Measurements from ENCODE around the gene PCBP3.
"Not testable (repeated sequence)": the region's sequence is repeated elsewhere in the genome, so short reads cannot be mapped to it uniquely, and the experiment has no call there.

Gene PCBP3
- 0.72 to 0.91 reads per million in 2 donors for total RNA-seq

DNA sequence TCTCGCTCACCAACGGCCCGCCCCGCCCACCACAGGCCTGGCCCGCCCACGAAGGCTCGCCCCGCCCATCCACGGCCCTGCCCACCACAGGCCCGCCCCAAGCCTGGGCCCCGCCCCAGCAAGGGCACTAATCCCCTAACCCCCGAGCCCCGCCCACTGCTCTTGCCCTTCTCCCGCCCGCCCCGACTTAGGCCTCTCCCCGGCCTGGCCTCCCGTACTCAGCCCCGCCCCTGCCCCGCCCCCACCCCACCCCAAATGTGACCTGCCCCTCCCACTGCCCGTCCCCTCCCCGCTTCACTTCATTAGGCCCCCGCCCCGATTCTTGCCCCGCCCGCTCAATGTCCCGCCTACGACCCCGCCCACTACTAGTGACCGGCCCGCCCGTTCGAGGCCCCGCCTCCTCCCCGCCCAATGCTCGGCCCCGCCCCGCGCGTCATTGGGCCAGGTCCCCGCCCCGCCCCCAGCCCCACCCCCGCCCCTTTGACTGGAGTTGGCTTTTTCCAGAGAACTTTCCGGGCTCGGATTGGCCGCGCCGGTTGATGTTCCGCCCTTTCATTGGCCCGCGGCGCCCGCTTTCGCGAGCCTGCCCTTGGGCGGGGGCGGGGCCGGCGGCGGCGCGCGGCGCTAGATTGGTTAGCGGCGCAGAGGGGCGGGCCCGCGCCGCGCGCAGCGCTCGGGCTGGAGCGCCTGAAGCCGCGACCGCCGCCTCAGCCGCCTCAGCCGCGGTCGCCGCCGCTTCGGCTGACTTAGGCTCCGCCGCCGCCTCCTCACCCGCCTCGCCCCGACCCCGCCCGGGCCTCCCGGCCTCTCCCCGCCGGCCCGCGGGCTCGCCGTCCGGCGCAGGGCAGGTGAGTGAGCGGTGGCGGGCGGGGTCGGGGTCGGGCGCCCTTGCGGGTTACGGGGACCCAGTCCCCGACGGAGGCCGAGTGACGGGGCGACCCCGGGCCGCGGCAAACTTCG lies at the start of gene PCBP3:
PCBP3 (plus strand) TSS at position 705 of the 960 bp plus-strand sequence. CDS start 206,361 bp downstream, outside the sequence.
- DNase-seq: peak; percentile 94

DNA sequence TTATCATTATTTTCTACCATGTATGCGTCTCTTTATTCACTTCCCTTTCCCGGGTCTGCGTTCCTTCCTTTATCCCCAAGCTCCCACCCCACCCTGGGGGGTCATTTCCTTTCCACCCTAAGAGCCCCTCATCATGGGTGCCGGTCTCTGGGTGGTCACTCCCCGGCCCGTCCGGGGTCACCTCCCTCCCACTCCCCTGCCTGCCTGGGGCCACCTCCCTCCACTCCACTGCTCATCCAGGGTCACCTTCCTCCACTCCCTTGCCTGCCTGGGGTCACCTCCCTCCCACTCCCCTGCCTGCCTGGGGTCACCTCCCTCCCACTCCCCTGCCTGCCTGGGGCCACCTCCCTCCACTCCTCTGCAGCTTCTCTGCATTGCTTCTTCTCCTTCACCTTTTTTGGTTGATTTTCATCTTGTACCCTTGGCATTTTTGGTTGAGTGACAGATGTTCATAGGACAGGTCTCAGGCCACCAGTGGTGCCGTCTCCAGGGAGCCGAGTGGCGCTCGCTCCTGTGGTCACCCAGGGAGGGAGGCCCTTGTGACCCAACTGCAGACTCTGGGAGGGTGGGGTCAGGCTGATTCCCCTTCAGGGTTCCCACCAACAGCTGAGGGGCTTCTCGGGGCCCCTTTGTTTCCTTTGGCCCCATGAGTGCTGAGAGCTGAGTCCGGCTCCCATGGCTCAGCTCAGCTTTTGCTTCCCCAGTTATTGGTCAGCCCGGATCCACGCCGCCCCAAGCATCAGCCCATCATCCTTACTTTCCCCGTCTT lies 48.6 kb upstream of the PCBP3 start:
- DNase-seq: no peak

DNA sequence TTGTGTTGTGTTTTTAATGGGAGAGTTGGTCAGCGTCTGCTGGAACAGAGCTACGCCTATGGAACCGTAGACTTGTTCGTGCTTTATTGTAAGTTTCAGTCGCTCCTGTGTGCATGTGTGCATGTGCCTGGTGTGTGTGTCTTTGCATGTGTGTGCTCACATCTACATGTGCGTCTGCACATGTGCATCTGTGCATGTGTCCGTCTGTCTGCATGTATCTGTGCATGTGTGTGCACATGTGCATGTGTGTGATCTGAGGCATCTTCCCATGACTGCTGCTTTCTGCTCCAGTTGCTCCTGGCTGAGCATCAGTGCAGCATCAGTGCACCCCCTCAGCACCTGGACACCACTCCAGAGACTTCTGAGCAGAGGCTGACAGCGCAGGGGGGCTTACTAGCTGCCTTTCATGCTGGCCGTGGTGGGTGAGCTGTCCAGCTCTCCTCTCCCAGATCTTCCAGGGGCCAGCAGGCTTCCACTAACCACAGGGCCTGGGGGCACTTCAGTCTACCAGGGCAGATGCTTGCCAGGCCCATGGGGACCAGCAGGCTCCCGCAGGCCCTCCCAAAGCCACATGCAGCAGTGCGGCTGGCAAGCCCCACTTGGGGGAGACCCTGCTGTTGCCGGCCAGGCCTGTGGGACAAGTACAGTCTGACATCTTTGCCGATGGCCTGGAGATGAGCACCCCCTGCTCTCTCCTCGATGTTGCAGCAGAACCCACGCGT lies 47.8 kb upstream of the PCBP3 start:
- DNase-seq: no peak

DNA sequence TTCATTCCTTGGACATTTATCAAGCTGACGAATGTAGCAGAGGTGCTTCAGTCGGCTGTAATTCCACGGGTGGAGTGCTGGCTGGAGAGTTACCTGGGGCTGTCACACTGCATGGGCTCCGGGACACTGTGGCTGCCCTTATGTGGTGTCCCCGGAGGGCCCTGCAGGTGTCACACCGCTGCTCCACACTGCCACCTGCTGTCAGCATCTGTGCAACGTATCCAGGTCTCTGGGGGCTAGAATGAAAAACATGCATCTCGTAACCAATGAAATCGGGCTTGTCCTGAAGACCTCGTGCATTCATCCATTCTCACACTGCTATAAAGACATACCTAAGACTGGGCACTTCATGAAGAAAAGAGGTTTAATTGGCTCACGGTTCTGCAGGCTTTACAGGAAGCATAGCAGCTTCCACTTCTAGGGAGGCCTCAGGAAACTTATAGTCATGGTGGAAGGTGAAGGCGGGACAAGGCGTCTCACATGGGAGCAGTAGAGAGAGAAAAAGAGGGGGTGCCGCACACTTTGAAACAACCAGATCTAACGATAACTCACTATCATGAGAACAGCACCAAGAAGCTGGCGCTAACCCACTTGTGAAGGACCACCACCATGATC lies 46.7 kb upstream of the PCBP3 start:
- DNase-seq: peak; percentile 89

DNA sequence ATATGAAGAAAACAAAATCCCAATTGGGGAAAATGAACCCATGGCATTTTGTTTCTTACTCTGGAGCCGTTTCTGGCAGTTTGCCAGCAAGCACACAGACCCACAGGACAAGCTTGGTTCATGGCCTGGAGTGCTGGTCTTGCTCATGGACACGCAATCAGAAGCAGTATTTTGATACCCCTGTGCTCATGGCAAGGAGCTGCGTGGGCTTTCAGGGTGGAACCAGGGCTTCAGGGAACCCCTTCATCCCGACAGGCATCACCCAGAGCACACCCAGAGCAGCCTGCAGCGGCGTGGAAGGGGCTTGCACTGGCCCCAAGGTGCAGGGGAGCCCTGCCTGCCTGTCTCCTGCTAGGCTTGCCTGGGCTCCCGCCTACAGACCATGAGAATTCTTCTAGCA lies 45.4 kb upstream of the PCBP3 start:
- DNase-seq: no peak

DNA sequence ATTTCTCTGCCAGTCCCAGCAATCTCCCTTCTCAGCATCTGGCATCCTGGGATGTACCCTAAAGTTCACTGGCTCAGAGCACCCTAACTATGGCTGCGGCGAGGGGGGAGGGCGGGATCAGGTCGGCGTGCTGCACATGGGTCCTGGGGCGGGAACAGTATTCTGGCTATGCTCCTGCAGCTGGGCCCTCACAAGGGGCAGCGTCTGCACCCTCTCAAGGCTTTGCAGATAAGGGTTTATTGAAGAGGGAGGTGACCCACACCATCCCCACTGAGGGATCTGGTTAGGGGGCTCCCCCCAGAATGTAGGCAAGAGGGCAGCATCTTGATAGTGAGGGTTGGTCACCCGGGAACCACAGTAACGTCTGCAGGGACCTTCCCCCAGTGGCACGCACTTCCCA lies 44.9 kb upstream of the PCBP3 start:
- DNase-seq: no peak

DNA sequence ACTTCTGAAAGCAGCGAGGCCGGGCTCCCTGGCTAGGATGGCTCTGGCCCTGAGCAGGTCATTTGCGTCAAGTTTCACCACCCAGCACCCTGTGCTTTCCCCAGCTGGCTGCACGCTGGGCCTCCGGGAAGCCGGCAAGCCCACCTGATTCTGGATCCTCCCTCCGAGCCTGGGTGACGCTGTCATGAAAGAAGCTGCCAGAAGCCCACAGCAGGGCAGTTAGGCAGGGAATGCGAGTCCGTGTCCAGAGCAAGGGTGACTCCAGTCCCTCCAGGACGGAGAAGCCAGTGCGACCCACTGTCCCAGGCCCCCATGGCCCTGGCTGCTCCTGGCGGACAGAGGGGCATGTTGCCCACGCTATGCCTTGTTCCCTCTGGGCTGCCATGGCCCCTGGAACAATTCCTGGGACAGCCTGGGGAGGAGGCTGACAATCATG lies 44.4 kb upstream of the PCBP3 start:
- no peak for DNase-seq

DNA sequence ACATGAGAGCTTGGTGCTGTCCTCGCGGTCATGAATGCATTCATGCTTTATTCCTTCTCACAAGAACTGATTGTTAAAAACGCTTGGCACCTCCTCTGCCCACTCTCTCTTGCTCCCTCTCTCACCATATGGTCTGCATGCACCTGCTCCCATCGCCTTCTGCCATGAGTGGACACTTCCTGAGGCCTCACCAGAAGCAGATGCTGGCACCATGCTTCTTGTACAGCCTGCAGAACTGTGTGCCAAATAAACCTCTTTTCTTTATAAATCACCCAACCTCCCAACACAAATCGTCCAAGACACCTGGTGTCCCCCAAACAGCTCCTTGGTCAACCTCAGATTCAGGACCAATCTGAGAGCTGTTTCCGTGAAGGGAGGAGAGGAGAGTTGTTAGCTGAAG lies 43.3 kb upstream of the PCBP3 start:
- no peak for DNase-seq

DNA sequence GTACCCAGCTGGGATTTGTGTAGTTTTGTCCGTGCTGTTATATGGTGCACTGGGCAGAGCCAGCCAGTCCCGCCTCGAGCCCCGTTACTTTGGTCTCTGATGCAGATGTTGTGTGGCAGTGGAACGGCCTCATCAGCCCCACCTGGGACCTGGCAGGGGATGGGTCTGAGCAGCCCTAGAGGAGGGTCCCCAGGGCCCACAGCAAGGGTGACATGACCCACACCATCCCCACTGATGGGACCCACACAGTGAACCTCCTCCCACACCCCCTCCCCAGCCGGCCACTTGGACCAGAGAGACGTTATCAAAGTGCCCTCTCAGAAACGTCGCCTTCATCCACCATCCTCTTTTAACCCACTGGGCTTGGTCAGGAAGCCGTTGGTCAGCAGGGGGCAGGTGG lies 42.0 kb upstream of the PCBP3 start:
- no peak for DNase-seq

DNA sequence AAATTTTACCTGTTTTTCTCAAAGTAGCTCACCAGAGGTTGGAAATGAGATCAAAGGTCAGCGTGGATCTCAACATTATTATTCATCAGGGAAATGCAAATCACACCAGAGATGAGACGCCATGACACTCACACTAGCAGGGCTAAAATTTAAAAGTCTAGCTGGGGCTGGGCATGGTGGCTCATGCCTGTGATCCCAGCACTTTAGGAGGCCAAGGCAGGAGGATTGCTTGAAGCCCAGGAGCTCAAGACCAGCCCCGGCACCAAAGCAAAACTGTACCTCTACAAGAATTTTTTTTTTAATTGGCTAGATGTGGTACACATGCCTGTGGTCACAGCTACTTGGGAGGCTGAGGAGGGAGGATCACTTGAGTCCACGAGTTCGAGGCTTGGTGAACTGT lies 41.4 kb upstream of the PCBP3 start:
- no peak for DNase-seq

DNA sequence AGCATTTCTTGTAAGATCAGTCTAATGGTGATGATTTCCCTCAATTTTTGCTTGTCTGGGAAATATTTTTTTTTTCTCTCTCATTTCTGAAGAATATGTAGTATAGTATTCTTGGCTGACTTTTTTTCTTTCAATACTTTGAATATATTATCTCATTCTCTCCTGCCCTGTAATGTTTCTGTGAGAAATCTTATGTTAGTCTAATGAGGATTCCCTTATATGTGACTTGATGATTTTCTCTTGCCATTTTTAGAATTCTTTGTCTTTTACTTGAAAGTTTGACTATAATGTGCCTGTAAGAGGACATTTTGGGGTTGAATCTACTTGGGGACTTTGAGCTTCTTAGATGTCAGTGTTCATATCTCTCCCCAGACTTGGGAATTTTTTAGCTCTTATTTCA lies 40.0 kb upstream of the PCBP3 start:
- no peak for DNase-seq

DNA sequence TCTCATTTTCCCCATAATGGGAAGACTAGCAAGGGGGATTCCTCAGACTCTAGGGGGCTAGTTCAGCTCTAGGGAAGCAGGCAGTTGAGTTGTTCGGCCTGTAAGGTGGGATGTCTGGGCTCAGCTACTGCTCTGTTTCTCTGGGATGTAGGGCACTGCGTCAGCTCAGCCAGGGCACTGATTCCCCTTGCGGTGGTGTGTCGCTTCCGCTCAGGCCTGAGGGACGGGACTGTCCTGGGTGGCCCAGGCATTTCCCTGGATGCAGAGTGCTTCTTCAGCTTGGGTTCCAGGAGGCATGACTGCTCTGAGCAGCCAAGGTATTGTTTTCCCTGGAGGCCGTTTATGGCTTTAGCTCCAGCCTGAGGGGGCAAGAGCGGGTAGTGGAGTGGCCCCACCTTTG lies 38.8 kb upstream of the PCBP3 start:
- DNase-seq: not testable (repeated sequence)

DNA sequence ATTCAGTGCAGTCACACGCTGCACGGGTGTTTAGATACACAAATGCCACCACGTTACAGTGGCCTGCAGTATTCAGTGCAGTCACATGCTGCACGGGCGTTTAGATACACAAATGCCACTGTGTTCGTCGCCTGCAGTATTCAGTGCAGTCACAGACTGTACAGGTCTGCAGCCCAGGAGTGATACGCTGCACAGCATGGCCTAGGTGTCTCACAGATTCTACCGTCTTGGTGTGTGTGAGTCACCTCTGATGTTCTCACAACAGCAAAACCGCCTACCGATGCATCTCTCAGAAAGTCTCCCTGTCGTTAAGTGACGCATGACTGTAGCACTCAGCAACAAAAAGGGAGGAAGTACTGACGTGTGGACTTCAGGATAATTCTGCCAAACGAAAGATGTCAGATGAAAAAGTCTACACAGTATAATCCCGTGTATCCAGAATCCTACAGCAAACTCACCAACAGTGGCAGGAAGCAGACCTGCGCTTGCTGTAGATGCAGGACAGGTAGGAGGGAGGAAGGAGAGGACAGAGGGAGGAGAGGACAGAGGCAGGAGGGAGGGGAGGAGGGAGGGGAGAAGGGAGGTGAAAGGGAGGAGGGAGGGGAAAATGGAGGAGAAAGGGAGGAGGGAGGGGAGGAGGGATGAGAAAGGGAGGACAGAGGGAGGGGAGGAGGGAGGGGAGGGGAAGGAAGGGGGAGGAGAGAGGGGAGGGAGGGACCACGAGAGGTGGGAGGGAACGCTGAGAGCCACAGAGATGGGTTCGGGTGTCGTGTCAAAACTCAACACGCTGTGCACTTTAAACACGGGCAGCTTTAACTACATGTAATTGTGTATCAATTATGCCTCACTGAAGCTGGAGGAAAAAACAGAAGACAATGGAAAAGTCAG lies 36.3 kb upstream of the PCBP3 start:
- DNase-seq: peak; percentile 29

DNA sequence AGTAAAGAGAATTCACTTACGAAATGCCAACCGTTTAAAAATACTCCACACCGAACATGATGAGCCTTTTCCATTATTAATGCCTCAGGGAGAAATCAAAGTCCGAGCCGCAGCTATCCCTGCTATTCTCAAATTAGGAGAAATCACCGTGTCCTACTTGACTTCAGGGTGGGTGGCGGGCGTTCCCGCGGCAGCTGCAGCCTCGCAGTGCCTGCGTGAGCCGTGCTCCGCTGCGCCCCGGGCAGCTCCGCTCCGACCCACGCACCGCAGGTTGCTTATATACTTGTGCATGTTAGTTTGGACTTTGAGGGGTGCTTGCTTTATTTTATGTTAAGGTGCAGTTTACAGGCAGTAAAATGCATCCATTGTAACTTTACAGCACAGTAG lies 35.6 kb upstream of the PCBP3 start:
- no peak for DNase-seq

DNA sequence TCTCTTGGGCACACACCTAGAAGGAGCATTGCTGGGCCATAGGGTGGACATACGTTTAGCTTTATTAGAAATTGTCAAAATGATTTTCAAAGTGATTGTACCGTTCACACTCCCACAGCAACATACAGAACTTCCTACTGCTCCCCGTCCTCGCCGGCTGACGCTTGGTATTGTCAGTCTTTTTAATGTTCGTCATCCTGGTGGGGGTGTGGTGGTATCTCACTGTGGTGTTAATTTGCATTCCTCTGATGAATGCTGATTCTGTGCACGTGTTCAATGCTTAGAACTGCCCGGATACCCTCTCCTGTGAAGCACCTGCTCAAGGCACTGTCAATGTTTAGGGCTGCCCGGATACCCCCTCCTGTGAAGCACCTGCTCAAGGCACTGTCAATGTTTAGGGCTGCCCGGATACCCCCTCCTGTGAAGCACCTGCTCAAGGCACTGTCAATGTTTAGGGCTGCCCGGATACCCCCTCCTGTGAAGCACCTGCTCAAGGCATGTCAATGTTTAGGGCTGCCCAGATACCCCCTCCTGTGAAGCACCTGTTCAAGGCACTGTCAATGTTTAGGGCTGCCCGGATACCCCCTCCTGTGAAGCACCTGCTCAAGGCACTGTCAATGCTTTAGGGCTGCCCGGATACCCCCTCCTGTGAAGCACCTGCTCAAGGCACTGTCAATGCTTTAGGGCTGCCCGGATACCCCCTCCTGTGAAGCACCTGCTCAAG lies 34.6 kb upstream of the PCBP3 start:
- not testable (repeated sequence) for DNase-seq

DNA sequence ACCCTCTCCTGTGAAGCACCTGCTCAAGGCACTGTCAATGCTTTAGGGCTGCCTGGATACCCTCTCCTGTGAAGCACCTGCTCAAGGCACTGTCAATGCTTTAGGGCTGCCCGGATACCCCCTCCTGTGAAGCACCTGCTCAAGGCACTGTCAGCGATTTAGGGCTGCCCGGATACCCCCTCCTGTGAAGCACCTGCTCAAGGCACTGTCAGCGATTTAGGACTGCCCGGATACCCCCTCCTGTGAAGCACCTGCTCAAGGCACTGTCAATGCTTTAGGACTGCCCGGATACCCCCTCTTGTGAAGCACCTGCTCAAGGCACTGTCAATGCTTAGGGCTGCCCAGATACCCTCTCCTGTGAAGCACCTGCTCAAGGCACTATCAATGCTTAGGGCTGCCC lies 33.9 kb upstream of the PCBP3 start:
- DNase-seq: not testable (repeated sequence)

DNA sequence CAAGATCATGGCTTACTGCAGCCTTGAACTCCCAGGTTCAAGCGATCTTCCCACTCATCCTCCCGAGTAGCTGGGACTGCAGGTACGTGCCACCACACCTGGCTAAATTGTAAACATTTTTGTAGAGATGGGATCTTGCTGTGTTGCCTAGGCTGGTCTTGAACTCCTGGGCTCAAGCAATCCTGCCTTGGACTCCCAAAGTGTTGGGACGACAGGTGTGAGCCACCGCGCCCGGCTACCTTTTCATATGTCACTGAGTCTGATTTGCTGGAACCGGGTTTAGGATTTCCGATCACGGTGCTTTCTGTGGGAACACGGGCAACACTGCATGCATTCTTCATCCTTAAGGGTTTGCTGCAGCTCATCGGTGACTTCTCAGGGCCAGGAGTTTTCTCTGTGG lies 32.2 kb upstream of the PCBP3 start:
- DNase-seq: no peak

DNA sequence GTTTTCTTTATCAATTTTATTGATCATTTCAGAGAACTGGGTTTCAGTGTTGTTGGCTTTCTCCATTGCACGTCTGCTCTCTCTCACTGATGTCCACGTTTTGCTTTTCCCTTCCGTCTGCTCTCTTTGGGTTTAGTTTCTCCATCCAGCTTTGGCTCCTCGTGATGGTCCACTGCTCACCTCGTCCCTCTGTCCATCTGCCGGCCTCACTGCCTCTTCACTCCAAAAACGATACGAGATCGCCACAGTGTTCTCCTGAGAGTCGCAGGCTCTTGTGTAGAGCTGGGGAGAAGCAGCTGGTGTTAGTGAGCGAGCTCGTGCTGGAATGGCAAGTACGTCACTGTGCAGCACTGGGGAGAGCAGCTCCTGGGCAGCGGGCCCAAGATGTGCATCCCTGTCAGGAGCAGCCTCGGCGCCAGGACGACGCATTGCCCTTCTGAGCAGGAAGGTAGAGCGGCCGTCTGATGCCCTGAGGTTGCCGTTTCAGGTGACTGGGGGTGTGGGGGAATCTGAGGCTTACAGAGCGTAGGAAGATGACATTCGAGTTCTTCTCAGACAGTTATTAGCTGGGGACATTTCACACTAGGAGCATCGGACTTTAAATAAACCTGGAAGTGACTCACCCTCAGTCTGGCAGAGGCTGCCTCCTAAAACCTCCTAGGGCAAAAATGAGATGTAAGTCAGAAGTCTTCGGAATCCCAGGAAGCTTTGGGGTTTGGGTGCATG lies 31.4 kb upstream of the PCBP3 start:
- no peak for DNase-seq

DNA sequence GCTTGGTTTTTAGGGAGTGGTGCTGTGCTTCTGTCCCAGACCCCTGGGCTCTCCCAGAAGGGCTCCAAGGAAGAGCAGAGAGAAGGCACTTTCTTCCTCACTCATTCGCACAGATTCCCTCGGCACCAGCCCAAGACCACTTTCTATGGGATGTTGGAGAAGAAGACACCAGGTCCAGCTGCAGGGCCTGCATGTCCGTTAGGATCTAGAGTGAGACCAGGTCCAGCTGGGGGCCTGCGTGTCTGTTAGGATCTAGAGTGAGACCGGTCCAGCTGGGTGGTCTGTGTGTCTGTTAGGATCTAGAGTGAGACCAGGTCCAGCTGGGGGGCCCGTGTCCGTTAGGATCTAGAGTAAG lies 30.9 kb upstream of the PCBP3 start:
- DNase-seq: not testable (repeated sequence)

DNA sequence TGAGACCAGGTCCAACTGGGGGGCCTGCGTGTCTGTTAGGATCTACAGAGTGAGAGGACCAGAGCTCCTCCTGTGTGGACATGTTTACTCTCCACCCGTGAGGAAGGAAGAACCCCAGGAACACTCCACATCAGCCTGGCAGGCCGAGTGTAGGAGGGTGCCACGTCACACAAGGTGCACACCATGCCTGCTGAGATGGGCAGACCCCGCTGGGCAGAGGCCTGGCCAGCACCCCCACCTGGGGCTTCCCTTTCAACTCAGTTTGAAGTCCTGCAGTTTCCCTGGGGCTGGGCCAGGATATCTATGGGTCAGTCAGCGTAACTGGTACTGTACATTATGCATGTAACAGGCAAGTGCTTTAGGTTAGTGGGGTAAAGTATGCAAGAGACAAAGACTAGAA lies 30.1 kb upstream of the PCBP3 start:
- no peak for DNase-seq

Measured in T-helper 9 cell (primary cell).